ENCODE data around the gene TMEM154.

TMEM154 gene

DNA sequence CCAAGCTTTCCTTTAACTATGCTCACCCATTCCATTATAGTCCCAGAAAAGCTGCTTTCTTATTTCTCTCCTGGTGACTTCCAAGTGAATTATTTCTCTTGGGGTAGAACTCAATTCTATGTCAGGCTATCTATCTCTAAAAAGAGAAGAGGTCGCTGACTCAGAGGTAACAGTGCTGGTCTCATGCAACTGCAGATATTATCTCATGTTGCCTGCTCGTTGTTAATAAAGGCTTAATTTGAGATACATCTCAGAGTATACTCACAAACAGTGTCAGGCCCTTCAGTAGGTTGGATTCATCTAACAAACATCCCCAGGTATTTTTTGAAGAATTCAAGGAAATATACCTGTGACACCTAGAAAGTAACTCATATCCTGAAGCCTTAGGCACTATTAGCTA is 2.7 kb downstream of the TMEM154 start:
- DNase-seq (ENCODE audit: low read depth) = peak; percentile 20
- no peak for TF ChIP-seq MYC (IDR thresholded peaks at IDR 0.05; ENCODE audit: low read depth, low read length)
- TF ChIP-seq, protein P1, sequence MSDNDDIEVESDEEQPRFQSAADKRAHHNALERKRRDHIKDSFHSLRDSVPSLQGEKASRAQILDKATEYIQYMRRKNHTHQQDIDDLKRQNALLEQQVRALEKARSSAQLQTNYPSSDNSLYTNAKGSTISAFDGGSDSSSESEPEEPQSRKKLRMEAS (IDR thresholded peaks at IDR 0.05; ENCODE audit: low read depth, low read length) = no peak
- no peak for TF ChIP-seq POLR2A (IDR thresholded peaks at IDR 0.05; ENCODE audit: extremely low read depth, insufficient read length)
- TF ChIP-seq, protein P2, sequence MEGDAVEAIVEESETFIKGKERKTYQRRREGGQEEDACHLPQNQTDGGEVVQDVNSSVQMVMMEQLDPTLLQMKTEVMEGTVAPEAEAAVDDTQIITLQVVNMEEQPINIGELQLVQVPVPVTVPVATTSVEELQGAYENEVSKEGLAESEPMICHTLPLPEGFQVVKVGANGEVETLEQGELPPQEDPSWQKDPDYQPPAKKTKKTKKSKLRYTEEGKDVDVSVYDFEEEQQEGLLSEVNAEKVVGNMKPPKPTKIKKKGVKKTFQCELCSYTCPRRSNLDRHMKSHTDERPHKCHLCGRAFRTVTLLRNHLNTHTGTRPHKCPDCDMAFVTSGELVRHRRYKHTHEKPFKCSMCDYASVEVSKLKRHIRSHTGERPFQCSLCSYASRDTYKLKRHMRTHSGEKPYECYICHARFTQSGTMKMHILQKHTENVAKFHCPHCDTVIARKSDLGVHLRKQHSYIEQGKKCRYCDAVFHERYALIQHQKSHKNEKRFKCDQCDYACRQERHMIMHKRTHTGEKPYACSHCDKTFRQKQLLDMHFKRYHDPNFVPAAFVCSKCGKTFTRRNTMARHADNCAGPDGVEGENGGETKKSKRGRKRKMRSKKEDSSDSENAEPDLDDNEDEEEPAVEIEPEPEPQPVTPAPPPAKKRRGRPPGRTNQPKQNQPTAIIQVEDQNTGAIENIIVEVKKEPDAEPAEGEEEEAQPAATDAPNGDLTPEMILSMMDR (IDR thresholded peaks at IDR 0.05; ENCODE audit: low read depth, low read length) = no peak
- H3K4me3 ChIP-seq (ENCODE audit: low read depth, low read length) = no peak overlapping the region

DNA sequence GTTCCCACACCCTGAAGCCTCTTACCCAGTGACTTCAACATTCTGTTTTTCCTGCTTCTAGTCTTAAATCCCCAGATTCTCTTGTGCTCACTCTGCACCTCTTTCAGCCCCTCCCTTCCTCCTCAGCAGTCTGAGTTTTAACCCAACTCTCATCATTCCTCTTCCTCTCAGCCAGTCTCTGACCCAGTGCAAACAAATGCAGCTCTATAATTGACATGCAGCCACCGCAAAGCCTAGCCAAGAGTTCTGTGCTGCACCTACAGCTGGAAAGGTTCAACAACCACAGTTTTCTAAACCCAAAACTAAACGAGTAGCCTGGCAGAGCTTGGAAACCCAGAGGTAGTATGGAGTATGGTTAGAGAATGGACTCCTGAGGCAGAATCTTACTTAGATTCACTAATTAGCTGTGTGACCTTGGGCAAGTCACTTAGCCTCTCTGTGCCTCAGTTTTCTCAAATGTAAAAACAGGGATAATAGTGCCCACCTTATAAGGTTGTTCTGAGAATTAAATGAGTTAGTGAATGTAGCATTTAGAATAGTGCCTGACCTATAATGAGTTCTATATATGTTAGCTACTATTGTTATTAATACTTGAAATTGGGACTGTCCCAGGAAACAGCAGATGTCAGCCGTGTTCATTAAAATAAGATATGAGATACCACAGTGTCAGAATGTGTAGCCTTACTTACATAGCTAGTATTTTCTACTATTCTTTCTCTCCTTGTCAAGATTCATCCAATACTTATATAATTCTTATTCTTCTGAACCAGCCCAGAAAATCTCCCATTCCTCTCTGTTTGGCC is 3.5 kb downstream of the TMEM154 start:
- DNase-seq (ENCODE audit: low read depth) = no peak
- TF ChIP-seq, protein P1 (IDR thresholded peaks at IDR 0.05; ENCODE audit: low read depth, low read length) = no peak
- TF ChIP-seq POLR2A (IDR thresholded peaks at IDR 0.05; ENCODE audit: extremely low read depth, insufficient read length) = no peak
- TF ChIP-seq, protein P2 (IDR thresholded peaks at IDR 0.05; ENCODE audit: low read depth, low read length) = no peak
- TF ChIP-seq MYC (IDR thresholded peaks at IDR 0.05; ENCODE audit: low read depth, low read length) = no peak
- H3K4me3 ChIP-seq (ENCODE audit: low read depth, low read length) = no peak overlapping the region

DNA sequence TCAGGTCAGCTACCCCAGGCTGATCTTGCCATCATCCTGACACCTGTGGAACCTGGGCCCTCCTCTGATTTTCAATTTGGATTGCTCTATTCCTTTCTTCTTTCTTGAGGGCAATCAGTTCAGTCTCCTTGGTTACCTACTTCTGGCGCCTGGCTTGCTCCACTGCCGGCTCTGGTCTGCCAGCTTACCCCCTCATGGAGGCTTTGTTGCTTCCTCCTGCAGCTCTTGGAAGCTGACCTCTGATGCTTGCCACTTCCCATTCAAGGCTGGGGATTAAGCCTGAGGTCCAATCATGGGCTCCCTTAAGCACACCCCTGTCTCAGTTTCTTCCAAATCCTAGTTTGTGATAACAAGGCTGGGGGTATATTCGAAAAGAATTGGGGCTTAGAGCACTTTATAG is 5.4 kb downstream of the TMEM154 start:
- no peak for DNase-seq (ENCODE audit: low read depth)
- TF ChIP-seq MYC (IDR thresholded peaks at IDR 0.05; ENCODE audit: low read depth, low read length) = no peak
- no peak for TF ChIP-seq POLR2A (IDR thresholded peaks at IDR 0.05; ENCODE audit: extremely low read depth, insufficient read length)
- TF ChIP-seq, protein P2 (IDR thresholded peaks at IDR 0.05; ENCODE audit: low read depth, low read length) = no peak
- TF ChIP-seq, protein P1 (IDR thresholded peaks at IDR 0.05; ENCODE audit: low read depth, low read length) = no peak
- H3K4me3 ChIP-seq (ENCODE audit: low read depth, low read length) = no peak overlapping the region

GRCh38 chr4:152673489-152673888 is 6.3 kb downstream of the TMEM154 start:
- TF ChIP-seq POLR2A (IDR thresholded peaks at IDR 0.05; ENCODE audit: extremely low read depth, insufficient read length) (no peak), MYC (IDR thresholded peaks at IDR 0.05; ENCODE audit: low read depth, low read length) (no peak)
- TF ChIP-seq, protein P2 (IDR thresholded peaks at IDR 0.05; ENCODE audit: low read depth, low read length) = no peak
- TF ChIP-seq, protein P1 (IDR thresholded peaks at IDR 0.05; ENCODE audit: low read depth, low read length) = no peak
- H3K4me3 ChIP-seq (ENCODE audit: low read depth, low read length) = no peak overlapping the region
- DNase-seq (ENCODE audit: low read depth) = no peak

- no peak for DNase-seq (ENCODE audit: low read depth)
- TF ChIP-seq, protein P2 (IDR thresholded peaks at IDR 0.05; ENCODE audit: low read depth, low read length) = no peak
- TF ChIP-seq, protein P1 (IDR thresholded peaks at IDR 0.05; ENCODE audit: low read depth, low read length) = no peak
- TF ChIP-seq POLR2A (IDR thresholded peaks at IDR 0.05; ENCODE audit: extremely low read depth, insufficient read length) = no peak
- TF ChIP-seq MYC (IDR thresholded peaks at IDR 0.05; ENCODE audit: low read depth, low read length) = no peak
Observed at GRCh38 chr4:152672206-152673092, 7.3 kb downstream of the TMEM154 start.

More at GRCh38 chr4:152672206-152673092, 7.3 kb downstream of the TMEM154 start:
- no peak overlapping the region for H3K4me3 ChIP-seq (ENCODE audit: low read depth, low read length)
